GM18520 (cell line): Measurements from ENCODE around the gene SLC6A17.

ENCODE experiments used
- ATAC-seq: cut with Tn5 transposase; IDR thresholded peaks from one replicate; pipeline ENCODE4 v1.9.1; 2021; ENCODE audit not compliant: unreplicated experiment

The SLC6A17 gene

GRCh38 chr1:110150330-110151174 lies at the start of gene SLC6A17:
SLC6A17 (plus strand) TSS chr1:110150494; CDS start chr1:110166930, 16,436 bp downstream.
- ATAC-seq, result no peak

- ATAC-seq, result no peak
Measured at GRCh38 chr1:110102081-110102480, 48.2 kb upstream of the SLC6A17 start.

GRCh38 chr1:110106013-110106941 lies 44.0 kb upstream of the SLC6A17 start:
- ATAC-seq, result no peak

DNA sequence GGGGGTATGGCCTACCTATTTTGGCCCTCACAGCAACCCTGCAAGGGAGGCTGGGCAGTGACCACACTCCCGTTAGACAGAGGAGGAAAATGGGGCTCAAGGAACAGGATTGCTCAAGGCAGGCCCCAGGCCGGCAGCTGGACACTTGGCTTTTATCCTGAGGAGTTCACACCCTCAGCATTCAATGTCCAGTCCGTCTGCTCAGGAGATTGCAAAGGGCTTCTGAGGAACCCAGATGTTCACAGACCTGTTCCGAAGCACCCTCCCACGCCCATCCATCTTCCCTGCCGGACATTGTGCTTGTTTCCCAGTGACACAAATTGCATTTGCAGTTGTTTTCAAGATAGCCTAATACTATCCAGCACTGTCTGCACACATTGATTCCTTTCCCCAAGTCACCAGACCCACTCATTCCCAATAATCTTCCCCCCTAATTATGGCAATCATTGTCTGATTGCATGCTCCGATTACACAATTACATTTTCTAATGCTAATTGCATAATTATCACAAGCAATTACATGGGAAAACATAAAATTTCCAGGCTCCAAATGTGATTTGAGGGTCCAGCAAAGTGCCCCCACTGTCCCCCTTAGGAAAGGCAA lies 42.3 kb upstream of the SLC6A17 start:
- no peak for ATAC-seq

DNA sequence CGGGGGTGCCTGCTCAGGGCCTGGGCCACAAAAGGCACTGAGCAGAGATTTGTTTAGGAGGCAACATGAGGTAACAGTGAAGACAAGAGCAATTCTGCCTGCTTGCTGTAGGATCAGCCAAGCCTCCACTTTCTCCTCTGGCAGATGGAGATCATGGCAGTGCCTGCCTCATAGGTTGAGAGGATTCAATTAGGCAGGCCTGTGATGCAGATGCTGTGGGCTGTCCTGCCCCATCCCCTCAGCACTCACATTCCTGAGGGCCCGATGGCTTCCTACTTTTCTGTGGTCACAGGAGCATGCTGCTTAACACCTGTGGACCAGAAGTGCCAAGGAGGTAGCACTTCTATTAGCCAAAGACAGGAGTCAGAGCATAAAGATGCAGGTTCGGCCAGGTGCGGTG lies 39.2 kb upstream of the SLC6A17 start:
- ATAC-seq, result no peak

- no peak for ATAC-seq
Measured at GRCh38 chr1:110112143-110112542, 38.2 kb upstream of the SLC6A17 start, which contains the start of gene UBL4B. UBL4B (plus strand) TSS chr1:110112443; CDS start chr1:110112535, 92 bp downstream.

GRCh38 chr1:110112656-110113055 lies 37.6 kb upstream of the SLC6A17 start:
- no peak for ATAC-seq

DNA sequence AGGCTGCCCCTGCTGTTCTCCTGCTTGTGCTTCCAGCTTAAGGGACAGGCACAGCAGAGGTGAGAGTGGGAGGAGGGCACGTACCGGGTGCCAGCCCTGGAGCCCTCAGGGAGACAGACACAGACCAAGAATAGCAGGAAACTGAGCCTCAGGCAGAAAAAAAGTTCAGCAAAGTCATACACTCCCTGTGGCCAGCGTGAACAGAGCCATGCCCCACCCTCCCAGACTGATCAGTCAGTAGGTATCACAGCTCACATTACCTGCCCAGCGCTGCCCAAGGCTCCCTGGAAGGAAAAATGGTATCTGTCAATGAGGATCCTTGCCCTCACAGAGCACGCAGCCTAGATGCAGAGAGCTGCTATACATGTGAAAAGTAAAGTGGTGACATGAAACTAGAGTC lies 36.7 kb upstream of the SLC6A17 start:
- no peak for ATAC-seq

- ATAC-seq, result no peak
Measured at GRCh38 chr1:110114173-110114572, 36.1 kb upstream of the SLC6A17 start.

GRCh38 chr1:110114784-110115183 lies 35.5 kb upstream of the SLC6A17 start:
- no peak for ATAC-seq

- no peak for ATAC-seq
Measured at GRCh38 chr1:110118636-110119396, 31.5 kb upstream of the SLC6A17 start.

DNA sequence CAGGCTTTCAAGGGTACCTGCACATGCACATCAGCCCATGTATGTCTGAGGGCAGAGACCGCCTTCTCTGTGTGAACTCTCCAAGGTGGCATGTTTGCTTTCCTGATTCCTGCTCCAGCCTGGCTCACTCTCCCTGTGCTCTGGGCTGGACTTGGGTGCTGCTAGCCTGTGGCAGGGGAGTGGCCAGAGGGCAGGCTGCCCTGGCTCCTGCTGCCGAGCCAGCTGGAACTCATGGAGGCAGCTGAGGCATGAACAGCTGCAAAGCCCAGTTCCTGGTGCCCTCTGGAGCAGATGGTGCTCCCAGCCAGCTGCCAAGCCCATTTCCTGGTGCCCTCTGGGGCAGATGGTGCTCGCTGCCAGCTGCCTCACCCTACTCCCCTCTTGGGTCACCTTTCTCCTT lies 30.5 kb upstream of the SLC6A17 start:
- ATAC-seq, result no peak

GRCh38 chr1:110120960-110121561 lies 29.2 kb upstream of the SLC6A17 start:
- no peak for ATAC-seq

DNA sequence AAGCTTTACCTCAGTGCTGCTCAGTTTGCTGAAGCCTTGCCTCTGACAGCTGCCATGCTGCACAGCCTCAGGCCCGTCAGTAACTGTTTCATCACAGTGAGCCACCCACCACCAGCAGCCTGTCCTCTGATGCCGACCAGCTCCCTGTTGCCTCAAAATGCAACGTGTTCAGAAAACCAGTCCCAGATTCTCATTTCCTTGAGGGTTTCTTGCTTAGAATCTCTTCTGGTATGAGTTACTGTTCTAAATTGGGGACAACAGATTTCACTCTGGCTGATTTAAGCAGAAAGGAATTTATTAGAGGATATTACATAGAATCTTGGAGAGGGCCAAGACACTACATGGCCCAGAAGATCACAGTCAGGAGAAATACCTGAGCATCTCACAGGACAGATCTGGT lies 27.1 kb upstream of the SLC6A17 start:
- no peak for ATAC-seq

DNA sequence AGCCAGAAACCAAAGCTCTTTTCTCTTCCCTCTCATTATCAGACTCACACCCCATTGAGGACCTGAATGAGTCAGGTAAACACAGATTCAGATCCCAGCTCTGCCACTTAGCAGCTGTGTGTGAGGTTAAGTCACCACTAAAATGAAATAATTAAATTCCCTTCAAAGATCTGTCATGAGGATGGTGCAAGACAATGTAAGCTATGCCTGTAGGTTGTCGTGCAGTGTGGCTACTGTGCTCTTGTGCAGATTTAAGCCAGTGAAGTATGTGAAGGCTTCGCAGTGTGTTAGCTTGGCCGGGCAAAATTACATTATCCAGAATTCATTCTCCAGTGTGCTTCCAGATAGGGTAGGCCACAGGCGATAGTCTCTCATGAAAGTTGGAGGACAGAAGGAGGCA lies 24.5 kb upstream of the SLC6A17 start:
- no peak for ATAC-seq

- ATAC-seq, result no peak
Measured at GRCh38 chr1:110130113-110130591, 20.1 kb upstream of the SLC6A17 start.

GRCh38 chr1:110130989-110131388 lies 19.3 kb upstream of the SLC6A17 start:
- ATAC-seq, result no peak

DNA sequence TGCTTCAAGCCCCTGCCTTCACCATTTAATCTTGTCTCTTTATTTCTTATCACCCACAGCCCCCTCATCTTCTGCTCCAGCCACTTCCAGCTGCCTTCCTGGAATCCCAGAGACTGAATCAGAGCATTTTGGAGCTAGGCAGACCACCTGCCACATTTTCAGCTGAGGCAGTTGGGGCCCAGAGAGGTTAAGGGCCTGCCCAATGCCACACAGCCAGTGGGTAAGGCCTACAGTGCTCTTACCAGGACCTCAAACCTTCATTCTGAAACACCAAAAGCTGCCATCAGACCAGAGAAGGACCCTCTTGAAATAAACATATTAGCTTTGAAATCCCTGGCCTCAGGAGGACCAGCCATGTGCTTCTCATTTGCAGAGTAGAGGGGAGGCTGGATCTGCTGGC lies 17.6 kb upstream of the SLC6A17 start:
- ATAC-seq, result no peak

GRCh38 chr1:110133436-110133835 lies 16.9 kb upstream of the SLC6A17 start:
- ATAC-seq, result no peak

- ATAC-seq, result no peak
Measured at GRCh38 chr1:110134050-110134595, 16.2 kb upstream of the SLC6A17 start.
